Measurements from ENCODE around the gene VPS39.

DNA sequence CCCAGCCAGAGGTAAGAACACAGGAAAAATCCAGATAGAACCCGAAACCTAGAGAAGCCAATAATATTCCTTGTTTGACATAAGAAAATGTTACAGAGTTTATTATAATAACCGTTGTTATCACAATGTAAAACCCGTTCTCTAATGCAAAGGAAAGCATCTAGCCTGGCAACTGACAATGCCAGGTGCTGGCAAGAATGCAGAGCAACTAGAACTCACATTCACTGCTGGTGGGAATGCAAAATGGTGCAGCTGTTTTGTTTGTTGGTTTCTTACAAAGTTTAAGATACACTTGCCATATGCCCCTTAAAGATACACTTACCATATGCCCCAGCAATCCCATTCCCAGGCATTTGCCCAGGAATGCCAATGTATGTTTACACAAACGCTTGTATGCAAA is 23.4 kb downstream of the VPS39 start:
- TF ChIP-seq, protein P1, sequence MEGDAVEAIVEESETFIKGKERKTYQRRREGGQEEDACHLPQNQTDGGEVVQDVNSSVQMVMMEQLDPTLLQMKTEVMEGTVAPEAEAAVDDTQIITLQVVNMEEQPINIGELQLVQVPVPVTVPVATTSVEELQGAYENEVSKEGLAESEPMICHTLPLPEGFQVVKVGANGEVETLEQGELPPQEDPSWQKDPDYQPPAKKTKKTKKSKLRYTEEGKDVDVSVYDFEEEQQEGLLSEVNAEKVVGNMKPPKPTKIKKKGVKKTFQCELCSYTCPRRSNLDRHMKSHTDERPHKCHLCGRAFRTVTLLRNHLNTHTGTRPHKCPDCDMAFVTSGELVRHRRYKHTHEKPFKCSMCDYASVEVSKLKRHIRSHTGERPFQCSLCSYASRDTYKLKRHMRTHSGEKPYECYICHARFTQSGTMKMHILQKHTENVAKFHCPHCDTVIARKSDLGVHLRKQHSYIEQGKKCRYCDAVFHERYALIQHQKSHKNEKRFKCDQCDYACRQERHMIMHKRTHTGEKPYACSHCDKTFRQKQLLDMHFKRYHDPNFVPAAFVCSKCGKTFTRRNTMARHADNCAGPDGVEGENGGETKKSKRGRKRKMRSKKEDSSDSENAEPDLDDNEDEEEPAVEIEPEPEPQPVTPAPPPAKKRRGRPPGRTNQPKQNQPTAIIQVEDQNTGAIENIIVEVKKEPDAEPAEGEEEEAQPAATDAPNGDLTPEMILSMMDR (IDR thresholded peaks at IDR 0.05) = no peak
- TF ChIP-seq POLR2A (IDR thresholded peaks at IDR 0.05) = no peak
- no peak for TF ChIP-seq POLR2AphosphoS5 (IDR thresholded peaks at IDR 0.05)
- TF ChIP-seq EP300 (IDR thresholded peaks at IDR 0.05; ENCODE audit: low read depth) = no peak
